ENCODE results near the gene PRR20G.
"Not testable (repeated sequence)": the region's sequence is repeated elsewhere in the genome, so short reads cannot be mapped to it uniquely, and the experiment has no call there.

The PRR20G gene

DNA sequence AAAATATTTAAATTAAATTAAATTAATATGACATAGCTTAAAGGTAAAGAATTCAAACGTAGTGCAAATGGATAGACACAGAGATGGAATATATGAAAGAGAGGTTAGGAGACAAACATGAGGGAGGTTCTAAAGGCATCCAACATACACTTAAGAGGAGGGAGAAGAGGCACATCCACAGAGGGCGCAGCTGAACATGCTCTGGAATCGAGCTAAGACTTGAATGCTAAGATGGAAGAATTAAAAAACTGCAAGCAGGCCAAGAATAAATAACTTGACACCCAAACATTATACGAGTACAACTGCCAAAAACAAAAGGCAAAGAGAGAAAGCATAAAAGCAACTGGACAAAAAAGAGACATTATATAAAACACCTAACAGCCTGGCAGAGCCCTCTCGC is 9.1 kb upstream of the PRR20G start:
- no peak for DNase-seq

DNA sequence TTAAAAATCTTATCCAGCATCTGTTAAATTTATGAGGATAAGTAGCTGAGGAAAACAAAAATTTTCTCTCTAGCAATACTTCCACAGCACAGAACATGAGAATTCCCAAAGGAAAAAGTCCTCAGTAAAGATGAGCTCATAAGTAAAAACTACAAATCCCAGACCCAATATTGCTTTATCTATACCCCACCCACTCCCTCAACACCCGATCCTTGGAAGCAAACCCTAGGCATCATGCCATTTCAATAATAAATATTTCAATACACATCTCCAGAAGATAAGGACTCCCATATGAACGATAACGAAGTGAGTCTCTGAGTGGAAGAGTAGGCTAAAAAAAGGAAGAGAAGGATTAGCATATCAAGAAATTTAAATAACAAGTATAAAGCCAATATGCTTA is 8.3 kb upstream of the PRR20G start:
- no peak for DNase-seq

DNA sequence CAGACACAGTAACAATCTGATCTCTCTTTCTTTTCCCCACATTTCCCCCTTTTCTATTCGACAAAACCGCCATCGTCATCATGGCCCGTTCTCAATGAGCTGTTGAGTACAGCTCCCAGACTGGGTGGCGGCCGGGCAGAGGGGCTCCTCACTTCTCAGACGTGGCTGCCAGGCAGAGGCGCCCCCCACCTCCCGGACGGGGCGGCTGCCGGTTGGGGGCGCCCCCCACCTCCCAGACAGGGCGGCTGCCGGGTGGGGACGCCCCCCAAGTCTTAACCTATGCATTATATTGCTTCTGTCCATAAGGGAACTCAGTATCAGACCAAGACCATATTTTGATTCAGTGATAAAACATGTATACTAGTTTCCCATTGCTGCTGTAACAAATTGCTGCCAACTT is 5.8 kb upstream of the PRR20G start:
- not testable (repeated sequence) for DNase-seq

DNA sequence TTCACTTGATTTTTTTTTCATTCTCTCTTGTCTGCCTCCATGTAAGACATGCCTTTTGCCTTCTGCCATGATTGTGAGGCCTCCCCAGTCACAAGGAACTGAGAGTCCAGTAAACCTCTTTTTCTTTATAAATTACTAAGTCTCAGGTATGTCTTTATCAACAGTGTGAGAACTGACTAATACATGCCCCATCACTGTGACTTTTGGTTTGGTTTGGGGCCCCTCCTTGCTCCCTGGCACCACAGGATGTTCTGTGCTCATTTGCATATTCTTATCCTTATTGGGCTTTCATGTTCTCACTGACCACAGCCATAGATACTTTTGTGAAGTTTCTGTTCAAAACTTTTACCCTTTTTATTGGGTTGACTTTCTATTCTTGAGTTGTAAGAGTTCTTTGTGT is 3.8 kb upstream of the PRR20G start:
- no peak for DNase-seq

DNA sequence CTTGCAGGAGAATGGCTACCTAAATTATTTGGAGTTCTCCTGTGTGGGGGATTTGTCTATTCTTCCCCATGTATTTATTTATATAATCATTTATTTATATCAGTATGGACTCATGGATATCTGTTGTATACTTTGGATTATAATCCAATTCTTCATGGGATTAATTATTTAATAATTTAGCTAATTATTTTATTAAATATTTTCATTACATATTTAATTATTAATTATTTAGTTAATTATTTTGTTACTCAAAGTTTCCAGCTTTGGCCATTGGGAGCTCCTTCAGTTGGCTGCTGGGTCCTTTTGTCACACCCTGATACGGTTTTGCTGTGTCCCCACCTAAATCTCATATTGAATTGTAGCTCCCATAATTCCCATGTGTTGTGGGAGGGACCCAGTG is 3.3 kb upstream of the PRR20G start:
- no peak for DNase-seq

DNA sequence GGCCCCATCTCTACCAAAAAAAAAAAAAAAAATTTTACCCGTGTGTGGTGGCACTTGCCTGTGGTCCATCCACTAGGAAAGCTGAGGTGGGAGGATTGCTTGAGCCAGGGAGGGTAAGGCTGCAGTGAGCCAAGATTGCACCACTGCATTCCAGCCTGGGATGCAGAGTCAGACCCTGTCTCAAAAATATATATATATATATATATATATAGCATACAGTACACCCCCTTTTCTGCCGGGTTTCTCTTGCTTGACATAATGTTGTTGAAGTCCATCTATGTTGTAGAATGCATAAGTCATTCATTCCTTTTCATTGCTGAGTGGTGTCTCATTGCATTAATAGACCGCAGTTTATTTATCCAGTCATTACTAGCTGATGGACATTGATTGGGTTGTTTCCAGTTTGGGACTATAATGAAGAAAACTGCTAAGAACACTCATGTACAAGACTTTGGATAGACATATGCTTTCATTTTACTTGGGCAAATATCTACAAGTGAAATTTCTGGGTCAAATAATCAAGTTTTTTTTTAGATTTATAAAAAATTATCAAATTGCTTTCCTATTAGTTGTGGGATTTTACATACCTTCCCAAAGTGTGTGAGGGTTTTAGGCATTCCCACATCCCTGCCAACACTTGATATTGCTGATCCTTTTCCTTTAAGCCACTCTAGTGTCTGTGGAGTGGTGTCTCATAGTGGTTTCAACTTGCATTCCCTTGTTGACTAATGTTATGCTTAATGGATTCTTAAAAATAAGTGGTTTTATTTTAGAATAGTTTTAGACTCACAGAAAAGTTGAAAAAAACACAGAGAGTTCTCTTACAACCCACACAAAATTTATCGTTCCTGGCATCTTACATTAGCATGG is 2.1 kb upstream of the PRR20G start:
- DNase-seq = no peak

DNA sequence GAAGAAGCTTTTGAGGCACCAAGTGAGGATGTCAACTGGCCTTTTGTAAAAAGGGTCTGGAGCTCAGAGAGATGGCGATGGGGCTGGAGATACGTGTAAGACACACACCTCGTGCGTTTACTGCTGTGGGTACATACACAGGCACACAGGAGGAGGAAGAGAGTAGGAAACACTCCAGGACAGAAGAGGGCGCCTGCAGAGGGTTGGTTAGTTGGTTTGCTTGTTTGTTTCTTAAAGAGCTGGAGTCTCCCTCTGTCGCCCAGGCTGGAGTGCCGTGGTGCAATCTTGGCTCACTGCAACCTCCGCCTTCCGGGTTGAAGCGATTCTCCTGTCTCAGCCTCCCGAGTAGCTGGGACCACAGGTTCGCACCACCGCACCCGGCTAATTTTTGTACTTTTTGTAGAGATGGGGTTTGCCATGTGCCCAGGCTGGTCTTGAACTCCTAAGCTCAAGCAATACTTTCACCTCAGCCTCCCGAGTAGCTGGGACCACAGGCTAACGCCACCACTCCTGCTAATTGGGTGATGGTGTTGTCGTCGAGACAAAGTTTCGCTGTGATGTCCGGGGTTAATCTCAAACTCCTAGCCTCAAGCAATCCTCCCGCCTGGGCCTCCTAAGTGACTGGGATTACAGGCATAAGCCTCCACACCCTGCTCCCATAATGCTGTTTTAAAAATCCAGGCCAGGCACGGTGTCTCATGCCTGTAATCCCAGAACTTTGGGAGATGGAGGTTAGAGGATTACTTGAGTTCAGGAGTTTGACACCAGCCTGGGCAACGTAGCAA is 1.3 kb upstream of the PRR20G start:
- no peak for DNase-seq

DNA sequence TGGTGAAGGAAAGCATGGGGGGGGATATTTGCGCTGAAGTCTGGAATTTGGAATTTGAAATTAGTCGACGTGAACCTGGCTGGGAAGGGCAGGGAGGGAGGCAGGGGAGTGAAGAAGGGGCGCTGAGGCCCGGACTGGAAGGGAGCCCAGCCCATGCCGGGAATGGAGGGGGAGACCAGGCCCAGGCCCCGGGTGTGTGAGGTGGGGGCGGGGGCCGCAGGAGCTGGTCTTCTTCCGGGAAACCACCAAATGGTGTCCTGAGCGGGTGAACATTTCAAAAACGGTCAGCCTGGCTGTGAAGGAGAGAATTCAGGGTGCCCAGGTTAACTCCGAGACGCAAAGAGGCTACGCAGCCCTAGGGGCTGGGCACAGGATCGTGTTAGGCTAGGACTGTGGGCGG is 497 bp upstream of the PRR20G start:
- no peak for DNase-seq

DNA sequence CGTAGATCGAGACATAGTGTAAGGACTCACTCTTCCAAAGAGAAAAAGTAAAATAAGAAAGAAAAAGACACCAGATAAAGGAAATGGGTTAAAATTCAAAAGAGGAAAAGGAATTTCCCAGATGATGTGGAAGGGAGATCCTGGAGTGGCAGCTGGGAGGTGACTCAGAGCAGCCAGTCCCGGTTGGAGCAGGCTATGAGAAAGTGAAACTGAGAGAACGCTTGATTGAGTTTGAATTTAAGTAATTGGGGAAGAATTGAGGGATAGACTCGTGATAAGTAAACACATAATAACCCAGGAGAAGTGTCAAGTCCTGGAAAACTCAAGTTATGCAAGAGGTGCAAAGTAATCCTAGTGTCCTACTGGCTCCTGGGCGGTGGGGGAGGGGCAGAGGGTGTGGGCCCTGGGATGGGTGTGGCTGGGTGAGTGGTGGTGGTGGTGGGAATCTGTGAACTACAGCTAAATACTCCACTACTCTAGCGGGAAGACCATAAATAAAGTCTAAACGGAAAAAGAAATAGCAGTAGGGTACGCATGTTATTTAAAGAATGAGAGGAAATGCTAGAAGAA is 1.2 kb downstream of the PRR20G start:
- no peak for DNase-seq

DNA sequence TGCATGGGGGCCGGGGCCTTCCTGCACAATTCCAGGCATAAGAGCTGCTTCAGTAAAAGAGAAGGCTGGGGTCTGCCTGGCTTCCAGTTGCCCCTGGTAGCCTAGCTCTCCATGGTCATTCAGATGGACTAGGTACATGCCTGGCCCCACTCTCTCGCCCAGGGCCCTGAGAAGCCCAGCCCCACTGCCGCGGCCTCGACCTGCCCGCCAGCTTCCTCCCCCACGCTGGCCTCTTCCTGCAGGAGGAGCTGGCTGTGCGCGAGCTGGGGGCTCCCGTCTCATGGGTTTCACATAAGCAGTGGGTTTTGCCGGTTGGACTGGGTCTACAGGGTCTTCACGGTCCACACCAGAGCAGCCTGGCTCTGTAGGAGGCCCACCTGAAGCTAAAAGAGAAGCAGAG is 3.6 kb downstream of the PRR20G start:
- DNase-seq = no peak

DNA sequence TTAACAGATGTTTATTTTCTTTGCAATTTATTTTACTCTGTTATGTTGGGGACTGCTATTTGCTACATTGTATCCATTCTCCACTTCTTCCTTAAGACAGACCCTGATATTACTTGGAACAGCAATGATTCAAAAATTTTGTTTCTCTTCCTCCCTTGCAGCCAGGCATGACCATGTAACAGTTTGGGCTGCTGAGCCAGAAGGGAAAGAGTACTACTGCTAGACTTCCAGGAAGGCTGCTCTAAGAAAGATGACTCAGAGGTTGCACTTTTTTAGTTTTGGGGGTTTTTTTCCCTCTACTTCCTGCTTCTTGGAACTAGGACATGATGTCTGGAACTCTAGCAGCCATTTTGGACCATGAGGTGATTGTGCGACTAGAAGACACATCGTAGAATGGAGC is 10.3 kb downstream of the PRR20G start:
- DNase-seq = no peak

DNA sequence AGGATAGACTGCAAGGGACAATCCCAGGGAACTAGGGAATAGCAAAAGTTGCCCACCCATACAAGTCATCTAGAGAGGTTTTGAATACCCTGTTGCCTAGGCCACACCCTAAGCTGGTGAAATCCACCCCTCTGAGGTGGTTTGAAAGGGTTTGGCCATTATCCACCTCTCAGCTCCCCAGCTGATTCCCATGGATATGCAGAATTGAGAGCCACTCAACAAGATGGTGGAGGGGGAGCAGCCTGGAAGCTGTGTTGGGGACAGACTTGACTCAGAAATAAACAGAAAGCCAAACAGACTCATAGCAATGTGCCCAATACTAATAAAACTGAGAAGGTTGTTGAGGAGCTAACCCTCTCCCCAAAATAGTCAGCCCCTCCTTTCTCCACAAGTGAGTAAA is 10.9 kb downstream of the PRR20G start:
- no peak for DNase-seq

DNA sequence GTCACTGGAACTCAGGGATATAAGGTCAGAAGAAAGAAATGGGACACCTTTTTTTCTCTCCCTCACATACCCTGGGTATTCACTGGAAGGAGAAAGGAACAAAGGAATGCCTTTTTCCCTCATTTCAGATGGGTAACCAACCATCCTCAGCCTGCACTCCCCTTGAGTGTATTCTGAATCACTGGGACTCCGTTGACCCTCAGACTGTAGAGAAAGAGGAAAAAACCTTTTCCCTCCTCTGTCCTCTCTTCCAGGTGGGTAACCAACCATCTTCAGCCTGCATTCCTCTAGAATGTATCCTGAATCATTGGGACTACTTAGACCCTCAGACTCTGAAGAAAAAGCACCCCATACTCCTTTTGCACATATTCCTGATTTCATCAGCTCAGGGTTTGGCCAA is 11.4 kb downstream of the PRR20G start:
- DNase-seq = no peak

DNA sequence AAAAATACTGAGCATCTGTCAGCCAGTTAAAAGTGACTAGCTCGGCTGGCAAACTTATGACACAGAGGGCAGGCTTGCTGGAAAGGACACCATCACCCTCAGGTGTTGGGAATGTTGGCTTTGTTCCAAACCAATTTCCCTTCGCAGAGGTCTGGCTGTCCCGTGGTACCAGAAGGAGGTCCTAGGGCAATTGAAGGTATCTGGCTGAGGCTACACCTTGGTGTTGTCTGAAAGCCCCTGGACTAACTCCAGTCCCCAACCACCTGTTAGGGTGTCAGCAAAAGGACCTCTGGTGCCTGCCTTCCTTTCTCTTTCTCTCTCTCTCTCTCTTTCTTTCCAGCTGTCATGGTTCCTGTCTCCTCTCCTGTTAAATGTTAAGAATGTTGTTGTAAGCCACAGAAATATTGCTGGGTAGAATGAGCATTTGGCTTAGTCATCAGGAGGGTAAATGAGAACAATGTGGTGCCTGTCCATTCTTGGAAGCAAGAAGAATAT is 12.5 kb downstream of the PRR20G start:
- peak; percentile 13 for DNase-seq

DNA sequence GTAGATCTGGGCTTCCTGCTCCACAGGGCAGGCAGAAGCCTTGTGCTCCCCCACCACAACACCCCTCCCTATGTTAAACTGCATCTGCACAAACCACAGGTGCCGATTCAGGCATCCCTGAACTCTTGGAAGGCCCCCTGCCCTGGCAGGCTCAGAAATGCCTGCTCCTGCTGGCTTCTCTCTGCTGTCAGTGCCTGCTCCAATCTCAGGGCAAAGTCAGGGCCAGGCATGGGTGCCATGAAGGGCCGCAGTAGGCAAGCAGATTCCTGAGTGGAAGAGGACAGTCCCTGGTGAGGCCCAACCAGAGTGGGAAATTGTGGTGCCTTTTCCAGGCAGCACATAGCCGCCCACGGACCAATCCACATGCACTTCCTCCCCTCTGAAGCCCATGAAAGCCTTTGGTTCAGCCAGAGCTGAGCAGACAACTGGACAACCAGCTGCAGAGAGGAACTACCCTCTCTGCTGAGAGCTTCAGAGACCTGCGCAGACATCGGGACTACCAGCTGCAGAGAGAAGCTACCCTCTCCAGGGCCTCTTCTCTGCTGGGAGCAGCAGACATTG is 13.6 kb downstream of the PRR20G start:
- DNase-seq = no peak

DNA sequence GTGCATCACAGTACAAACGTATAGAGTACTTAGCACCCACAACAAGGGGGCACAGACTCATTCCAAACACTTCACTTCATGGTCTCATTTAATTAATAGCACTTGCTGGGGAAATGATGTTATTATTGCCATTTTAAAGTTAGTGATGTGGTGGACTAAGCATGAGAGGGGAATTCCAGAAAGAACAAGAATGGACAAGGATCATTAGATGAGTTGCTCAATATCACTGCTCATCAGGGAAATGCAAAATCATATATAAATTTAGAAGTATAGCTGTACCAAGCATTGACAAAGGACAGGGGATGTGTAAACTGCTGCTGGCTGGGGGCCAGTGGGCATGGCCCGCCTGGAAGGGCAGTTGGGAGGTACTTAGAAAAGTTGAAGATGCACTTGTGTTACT is 14.6 kb downstream of the PRR20G start:
- DNase-seq = no peak

DNA sequence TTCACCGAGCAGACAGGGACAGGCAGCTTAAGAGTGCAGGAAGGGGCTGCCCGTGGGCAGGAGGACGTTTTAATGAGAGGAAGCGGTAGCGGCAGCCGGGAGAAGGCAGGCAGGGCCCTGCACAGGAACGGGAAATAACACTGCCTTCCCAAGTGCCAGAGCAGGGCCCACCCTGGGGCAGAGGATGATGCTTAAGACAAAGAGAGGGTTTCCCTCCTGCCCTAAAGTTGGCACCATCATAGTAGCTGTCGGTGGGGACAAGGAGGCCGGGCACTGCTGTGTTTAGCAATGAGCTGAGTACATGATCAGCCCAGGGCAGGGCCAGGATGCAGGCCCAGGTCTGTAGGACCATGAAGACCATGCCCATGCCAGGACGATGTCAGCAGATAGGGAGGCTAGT is 21.7 kb downstream of the PRR20G start:
- DNase-seq = no peak

DNA sequence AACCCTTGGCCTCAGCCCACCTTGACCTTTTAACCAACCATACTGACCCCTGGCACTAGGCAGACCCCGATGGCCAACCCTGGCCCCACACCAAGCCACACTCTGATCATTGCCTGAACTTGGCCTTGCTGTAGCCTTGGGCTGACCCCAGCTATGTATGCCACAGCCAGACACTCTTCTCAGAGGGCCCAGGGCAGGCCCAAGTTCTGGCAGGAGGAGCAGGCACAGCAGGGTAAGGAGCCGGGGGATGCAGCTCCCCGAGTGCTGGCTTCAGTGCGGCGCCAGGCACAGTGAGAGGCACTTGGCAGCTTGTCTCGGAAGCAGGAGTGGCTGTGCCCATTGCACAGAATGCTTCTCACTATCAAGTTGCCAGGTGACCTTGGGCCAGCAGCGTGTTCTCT is 22.3 kb downstream of the PRR20G start:
- DNase-seq = no peak

DNA sequence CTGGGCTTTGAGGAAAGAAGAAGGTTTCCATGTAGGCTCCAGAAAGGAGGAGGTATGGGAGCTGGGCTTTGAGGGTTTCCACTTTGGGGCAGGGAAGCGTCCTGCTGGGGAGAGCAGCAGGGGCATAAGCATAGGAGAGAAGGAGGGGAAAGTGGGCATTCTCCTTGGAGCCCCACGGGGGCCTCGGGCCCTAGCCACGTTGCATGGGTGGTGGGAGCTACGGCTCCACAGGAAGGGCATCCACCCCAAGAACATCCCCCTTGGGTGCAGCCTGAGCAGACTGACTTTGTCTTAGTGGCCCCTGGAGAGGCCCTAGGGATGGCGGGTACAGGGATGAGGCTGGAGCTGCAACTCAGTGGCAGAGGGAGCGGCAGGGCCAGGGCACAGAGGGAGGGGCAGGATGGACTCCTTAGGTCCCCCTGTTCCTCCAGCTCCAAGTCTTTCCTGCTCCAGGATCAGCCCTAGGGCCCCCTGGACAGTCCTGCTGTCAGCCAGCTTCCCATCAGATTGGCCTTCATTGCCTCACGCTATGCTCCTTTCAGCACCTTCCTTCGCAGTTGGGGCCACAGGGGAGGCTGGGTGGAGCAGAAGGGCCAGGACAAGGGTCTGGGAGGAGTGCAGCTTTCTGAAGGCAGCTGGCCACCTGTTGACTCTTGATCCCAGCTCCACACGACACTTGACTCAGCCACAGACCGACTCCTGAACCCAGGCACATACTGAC is 22.9 kb downstream of the PRR20G start:
- DNase-seq = no peak

DNA sequence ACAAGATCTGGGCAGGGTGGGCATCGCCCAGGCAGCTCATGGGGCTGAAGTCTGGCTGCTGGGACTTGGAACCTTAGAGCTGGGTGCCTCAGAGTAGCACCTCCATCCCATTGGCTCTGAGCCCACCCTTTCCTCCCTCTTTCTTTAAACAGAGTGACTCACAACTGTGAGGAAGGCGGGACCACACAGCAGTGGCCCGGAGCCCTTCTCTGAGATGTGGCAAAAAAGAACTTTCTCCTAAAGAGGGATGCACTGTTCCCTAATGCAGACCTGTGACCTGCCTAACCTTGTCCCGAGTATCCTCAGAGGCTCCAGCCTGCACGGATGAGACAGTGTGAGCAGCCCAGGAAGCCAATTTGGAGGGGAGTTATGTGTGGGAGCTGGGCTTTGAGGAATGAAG is 23.6 kb downstream of the PRR20G start:
- no peak for DNase-seq

DNA sequence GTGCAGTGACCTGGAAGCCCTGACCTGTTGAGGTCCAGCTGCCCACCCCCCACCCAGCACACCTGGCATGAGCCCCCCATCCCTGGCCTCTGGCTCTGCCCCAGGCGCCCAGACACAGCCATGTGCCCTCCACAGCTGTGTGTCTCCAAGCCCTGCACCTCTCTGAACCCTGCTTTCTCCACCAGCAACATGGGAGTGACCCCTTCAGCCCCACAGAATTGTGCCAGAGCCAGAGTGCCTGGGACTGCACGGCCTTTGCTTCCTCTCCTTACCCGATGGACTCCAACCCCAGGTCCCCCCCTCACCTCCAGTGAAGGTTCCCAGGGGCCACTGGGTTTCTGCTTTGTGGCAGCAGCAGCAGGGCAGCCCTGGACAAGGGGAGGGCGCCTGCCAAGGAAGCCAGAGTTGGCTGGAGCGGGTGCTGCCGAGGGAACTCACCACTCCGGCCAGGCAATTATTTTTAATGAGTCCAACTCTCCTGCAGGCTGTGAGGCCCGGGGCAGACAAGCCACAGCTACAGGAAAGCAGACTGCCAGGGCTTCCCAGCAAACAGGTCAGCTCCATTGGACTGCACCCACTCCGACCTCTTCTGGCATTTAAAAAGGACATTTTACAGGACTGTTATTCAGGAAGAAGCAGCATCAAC is 24.1 kb downstream of the PRR20G start:
- no peak for DNase-seq

DNA sequence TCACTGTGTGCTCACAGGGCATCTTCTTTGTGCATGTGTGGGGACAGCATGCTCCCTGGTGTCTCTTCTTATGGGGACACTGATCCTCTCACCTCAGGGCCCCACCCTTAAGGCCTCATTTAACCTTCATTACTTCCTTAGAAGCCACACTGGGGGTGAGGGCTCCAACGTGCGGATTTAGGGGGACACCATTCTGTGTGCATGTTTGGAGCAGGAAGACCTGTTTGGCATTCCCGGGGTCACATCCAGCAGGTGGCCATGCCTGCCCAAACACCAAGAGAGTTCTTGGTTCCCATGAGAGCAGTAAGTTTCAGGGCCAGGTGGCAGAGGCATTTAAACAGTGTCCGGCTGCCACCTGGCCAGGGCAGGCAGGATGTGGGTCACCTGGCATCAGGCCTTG is 24.8 kb downstream of the PRR20G start:
- no peak for DNase-seq

Data from NCI-H1105 (cell line).